ENCODE results near the gene ZNF385B. TPM values are rescaled to one million over a fixed set of nuclear protein-coding genes. Genes with fewer than 3 reads are reported as not detected.

Gene ZNF385B
- total and polyA plus RNA-seq, 11 donors, result 0.07 to 12.2 (median 2.3) TPM

DNA sequence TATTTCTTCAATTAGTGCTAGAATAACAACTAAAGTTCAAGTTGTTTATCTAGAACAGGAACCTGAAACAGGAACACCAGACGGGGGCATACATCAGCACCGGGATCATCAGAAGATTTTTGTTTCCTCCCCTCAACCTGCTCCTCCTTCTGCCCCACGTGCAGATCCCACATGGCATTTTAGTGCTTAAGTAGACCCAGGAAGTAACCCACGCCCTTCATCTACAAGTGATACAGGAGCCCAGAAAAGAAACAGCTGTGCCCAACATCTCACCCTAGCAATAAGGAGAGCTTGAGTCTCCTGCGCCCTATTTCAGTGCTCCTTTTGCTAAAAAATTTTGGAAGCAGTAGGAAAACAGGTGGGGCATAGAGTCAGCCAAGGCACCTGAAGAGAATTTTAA lies 5.2 kb downstream of the ZNF385B start:
- Histone ChIP-seq H3K4me1 (peaks cover 0 to 10% (median 0%) of the 10 kb centered on the region in 12 donors), H3K27me3 (peaks cover 0 to 56% (median 9%) of the 10 kb centered on the region in 9 donors), H3K36me3 (no peaks in the 10 kb centered on the region), H3K27ac (no peak overlapping the region), H3K4me3 (no peak overlapping the region), H3K9me3 (no peaks in the 10 kb centered on the region)
- DNase-seq (no peak), ATAC-seq (no peak)
- intact Hi-C loops (cut with DNase I), result no loop called here
- TF ChIP-seq, protein P1, sequence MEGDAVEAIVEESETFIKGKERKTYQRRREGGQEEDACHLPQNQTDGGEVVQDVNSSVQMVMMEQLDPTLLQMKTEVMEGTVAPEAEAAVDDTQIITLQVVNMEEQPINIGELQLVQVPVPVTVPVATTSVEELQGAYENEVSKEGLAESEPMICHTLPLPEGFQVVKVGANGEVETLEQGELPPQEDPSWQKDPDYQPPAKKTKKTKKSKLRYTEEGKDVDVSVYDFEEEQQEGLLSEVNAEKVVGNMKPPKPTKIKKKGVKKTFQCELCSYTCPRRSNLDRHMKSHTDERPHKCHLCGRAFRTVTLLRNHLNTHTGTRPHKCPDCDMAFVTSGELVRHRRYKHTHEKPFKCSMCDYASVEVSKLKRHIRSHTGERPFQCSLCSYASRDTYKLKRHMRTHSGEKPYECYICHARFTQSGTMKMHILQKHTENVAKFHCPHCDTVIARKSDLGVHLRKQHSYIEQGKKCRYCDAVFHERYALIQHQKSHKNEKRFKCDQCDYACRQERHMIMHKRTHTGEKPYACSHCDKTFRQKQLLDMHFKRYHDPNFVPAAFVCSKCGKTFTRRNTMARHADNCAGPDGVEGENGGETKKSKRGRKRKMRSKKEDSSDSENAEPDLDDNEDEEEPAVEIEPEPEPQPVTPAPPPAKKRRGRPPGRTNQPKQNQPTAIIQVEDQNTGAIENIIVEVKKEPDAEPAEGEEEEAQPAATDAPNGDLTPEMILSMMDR (IDR thresholded peaks at IDR 0.05), result no peak
- TF ChIP-seq POLR2A (IDR thresholded peaks at IDR 0.05), result no peak
- 43 to 50% (median 47%) methylated on average over 5 of the region's 5 CpGs for WGBS, 4 donors

DNA sequence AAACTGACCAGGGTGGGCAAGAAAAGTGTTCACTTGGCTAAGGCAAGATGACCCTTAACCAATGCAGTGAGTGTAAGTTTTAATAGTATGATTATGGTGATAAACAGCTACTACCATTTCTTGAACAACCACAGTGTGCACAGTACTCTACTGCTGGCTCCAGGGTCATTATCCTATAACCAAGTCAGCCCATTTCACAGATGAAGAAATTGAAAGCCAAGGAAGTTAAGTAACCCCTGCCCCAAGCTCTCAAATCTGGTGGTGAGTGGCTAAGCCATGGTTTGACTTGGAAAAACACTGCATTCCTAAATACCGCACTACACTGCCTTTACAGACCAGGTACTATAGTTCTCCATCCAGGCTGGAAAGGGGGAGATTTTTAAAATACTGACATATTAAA lies 5.7 kb downstream of the ZNF385B start:
- intact Hi-C loops (cut with DNase I), result no loop called here
- no peak overlapping the region for H3K27ac ChIP-seq
- no peak for ATAC-seq
- WGBS, 4 donors, result 90 to 100% (median 94%) methylated on average over 1 of the region's 1 CpG
- no peak overlapping the region for H3K4me3 ChIP-seq
- H3K36me3 ChIP-seq, result no peaks in the 10 kb centered on the region
- H3K27me3 ChIP-seq, result peaks cover 0 to 52% (median 6%) of the 10 kb centered on the region in 9 donors
- no peak for TF ChIP-seq POLR2A (IDR thresholded peaks at IDR 0.05)
- TF ChIP-seq, protein P1 (IDR thresholded peaks at IDR 0.05), result no peak
- DNase-seq, result no peak
- H3K4me1 ChIP-seq, result peaks cover 0 to 6% (median 0%) of the 10 kb centered on the region in 12 donors
- no peaks in the 10 kb centered on the region for H3K9me3 ChIP-seq

DNA sequence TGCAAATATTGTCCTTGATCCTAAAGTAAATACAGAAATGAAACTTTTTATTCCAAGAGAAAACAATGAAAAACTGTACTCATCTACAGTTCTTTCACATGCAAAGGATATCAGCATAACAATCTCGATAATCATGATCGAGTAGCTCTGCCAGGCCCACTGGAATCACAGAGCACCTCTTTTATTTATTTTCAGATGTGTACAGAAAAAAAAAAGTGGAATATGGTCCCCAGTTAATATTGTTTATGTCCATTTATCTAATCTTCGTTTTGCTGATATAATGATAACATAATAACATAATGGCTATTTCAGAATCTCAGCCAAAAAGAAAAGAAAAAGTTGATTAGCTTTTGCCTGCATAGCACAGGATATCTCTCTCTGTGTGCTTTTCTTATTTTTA lies 6.5 kb downstream of the ZNF385B start:
- no peak overlapping the region for H3K4me3 ChIP-seq
- no peak for TF ChIP-seq POLR2A (IDR thresholded peaks at IDR 0.05)
- TF ChIP-seq, protein P1 (IDR thresholded peaks at IDR 0.05), result no peak
- ATAC-seq (no peak), DNase-seq (no peak)
- H3K4me1 ChIP-seq, result no peaks in the 10 kb centered on the region
- H3K9me3 ChIP-seq, result no peaks in the 10 kb centered on the region
- H3K27me3 ChIP-seq, result peaks cover 0 to 44% (median 0%) of the 10 kb centered on the region in 9 donors
- no peaks in the 10 kb centered on the region for H3K36me3 ChIP-seq
- intact Hi-C loops (cut with DNase I), result no loop called here
- H3K27ac ChIP-seq, result no peak overlapping the region
- 72 to 80% (median 73%) methylated on average over 3 of the region's 3 CpGs for WGBS, 4 donors

DNA sequence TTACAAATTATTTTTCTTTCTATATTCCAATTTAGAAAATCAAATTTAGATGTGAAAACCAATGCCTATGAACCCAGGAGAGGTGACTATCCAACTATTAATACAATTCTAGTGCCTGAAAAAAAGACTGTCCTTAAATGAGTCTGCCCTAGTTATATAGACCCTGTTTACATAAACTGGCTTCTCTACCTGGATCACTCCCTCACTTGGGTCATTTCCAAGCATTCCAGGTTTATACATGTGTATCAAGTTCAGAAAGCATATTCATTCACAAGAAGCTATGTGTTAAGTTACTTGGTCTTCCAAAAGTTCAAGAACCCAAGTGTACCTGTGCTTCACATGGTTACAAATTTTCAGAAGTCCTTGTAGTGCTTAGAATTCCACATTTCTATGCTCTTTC lies 8.3 kb downstream of the ZNF385B start:
- no peak overlapping the region for H3K27ac ChIP-seq
- no peak overlapping the region for H3K4me3 ChIP-seq
- intact Hi-C loops (cut with DNase I), result no loop called here
- no peaks in the 10 kb centered on the region for H3K4me1 ChIP-seq
- H3K36me3 ChIP-seq, result no peaks in the 10 kb centered on the region
- TF ChIP-seq, protein P1 (IDR thresholded peaks at IDR 0.05), result no peak
- no peak for TF ChIP-seq POLR2A (IDR thresholded peaks at IDR 0.05)
- ATAC-seq (no peak), DNase-seq (no peak)
- H3K27me3 ChIP-seq, result peaks cover 0 to 33% (median 0%) of the 10 kb centered on the region in 9 donors
- H3K9me3 ChIP-seq, result no peaks in the 10 kb centered on the region

Data from heart left ventricle (tissue), 16 donors.